Stimulated activated CD8-positive, alpha-beta memory T cell treated with anti-CD3 and anti-CD28 coated beads, Interleukin-12 subunit alpha, Interleukin-12 subunit beta, amount 100 ng/mL, for 24 hours (primary cell): Measurements from ENCODE around the gene CRAMP1.

Experiments
- DNase-seq: peaks from one replicate; pipeline ENCODE4 v3.0.0-alpha.2; 2020; ENCODE audit errors: extremely low read depth

CRAMP1 gene

GRCh38 chr16:1596516-1596915 lies 15.6 kb upstream of the CRAMP1 start:
- DNase-seq, result no peak

DNA sequence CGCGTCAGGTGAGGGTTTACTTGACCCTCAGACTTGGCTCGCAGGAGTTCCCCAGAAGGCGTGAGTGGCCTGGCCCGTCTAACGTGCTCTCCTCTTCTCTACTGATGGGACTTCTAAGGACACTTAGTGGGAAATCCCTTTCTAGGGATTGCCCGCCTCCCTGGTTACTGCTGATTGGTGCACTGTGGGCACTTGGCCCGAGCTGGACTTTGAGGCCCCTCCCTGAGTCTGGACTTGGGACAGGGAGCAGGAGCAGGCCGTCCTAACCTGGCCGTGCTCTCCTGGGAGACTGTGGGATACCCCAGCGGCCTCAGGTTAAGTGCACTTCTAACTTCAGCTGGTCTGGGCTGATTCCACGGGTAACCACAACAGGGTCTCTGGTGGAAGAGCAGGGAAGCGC lies 15.0 kb upstream of the CRAMP1 start:
- DNase-seq, result no peak

- DNase-seq, result no peak
Observed at GRCh38 chr16:1601031-1601430, 11.1 kb upstream of the CRAMP1 start.

- no peak for DNase-seq
Observed at GRCh38 chr16:1601489-1601888, 10.7 kb upstream of the CRAMP1 start.

DNA sequence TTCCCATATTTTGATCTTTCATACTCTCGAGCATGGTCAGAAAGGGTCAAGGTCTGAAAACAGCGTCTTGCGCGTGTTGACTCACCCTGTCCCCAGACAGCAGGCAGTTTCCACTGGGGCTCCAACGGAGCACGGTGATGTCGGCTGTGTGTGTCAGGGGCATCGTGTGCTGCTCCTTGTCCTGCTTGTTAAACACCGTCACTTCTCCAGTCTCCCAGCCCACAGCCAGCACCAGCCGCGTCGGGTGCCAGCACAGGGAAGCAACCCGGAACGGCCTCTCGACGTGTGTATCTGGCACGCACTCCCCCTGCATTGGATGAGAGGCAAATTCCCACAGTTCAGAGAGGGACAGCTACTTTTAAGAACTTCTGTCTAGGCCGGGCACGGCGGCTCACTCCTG lies 9.9 kb upstream of the CRAMP1 start:
- DNase-seq, result no peak

- DNase-seq, result no peak
Observed at GRCh38 chr16:1606774-1607173, 5.4 kb upstream of the CRAMP1 start.

- no peak for DNase-seq
Observed at GRCh38 chr16:1607971-1608370, 4.2 kb upstream of the CRAMP1 start.

- DNase-seq, result peak; percentile 77
Observed at GRCh38 chr16:1610071-1610898, 1.9 kb upstream of the CRAMP1 start.

DNA sequence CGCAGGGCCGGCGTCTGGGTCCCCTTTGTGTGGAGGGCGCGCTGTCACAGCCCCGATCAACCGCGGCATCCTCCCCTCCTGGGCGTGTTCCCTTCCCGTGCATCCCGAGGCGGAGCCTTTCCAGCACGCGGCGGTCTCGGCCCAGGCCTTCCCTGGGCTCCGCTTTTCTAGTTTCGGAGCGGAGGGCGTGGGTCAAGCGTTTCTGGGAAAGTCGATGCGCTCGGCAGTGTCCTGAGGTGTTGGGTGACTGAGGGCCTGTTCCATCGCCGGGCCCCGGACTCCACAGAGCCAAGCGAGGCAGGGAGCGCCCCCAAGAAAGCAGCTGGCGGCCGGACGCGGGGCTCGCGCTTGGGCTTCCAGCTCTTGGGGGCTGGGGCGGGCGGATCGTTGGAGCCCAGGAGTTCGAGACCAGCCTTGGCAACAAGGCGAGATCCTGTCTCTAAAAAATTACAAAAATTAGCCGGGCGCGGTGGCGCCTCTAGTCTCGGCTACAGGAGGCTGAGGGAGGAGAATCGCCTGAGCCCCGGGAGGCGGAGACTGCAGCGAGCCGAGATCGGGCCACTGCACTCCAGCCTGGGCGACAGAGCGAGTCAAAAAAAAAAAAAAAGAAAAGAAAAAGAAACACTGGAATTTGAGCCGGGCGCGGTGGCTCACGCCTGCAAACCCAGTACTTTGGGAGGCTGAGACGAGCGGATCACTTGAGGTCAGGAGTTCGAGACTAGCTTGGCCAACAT lies 1.1 kb upstream of the CRAMP1 start:
- no peak for DNase-seq

DNA sequence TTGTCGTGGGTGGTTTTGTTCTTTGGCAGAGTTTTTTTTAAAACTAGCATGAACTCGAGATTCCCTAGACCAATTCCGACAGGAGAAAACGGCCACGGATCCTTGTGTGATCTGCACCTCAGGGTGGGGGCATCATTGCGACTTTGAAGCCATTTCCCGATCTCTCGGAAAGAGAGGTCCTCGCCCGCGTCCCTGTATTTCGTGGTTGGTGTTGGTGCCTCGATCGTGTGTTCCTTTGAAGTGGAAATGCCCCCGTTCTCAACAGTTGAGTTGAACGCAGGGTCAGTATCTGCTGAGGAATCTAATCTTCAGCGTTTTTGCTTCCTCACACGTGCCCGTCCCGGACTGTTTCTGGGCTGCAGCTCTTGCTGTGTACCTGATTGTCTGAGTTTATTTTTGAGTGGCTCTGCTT lies 1.1 kb downstream of the CRAMP1 start:
- DNase-seq, result no peak

DNA sequence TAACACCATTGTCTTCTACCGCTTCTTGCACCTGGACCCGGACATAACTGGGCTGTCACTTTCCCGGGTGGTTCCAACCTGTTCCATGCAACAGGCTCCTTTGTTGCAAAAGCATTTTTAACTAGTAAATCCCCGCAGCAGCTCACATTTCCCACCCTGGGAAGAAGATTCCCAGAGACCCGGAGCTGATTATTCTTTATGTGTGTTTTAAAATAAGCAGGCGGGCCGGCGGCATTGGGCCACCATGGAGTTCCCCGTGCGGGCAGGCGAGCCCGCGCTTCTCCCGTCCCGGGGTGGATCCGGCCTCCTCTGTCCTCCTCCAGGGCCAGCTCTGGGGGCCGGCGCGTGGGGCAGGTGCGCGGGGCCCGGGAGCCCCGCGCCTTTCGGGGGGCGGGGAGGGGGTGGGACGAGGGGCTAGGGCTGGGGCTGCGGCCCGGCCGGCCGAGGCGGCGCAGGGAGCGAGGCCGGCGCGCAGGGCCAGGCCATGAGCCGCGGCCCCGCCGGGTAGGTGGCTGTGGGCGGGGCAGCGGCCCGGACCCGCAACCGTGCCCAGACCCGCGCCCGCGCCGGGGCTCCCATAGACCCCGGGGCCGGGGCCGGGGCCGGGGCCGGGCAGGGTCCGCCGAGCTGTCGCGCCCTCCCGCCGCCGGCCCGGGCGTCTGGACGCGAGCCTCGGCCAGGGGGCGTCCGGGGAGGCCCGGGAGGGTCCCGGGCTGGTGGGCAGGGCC lies 1.7 kb downstream of the CRAMP1 start:
- DNase-seq, result no peak

DNA sequence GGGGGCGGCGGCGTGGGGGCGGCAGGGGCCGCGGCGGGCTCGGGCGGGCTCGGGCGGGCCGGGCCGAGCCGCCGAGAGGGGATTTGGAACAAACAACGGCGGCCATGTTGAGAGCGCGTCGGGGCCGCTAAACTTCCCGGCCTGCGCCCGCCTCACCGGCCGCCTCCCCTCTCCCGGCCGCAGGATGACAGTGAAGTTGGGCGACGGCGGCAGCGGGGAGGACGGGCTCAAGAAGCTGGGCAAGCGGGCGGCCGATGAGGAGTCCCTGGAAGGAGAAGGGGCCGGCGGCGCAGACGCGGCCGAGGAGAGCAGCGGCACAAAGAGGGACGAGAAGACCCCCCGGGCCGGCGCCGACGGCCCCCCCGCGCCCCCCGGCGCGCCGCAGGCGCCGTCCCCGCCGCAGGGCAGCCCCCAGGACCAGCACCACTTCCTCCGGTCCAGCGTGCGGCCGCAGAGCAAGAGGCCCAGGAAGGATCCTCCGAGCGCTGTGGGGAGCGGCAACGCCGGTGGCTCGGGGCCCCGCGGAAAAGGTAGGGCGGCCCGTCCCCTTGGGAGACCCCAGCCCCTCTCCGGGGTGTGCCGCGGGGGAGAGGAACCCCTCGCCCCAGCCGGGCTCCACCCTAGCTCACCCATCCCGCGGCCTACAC lies 2.4 kb downstream of the CRAMP1 start:
- no peak for DNase-seq

DNA sequence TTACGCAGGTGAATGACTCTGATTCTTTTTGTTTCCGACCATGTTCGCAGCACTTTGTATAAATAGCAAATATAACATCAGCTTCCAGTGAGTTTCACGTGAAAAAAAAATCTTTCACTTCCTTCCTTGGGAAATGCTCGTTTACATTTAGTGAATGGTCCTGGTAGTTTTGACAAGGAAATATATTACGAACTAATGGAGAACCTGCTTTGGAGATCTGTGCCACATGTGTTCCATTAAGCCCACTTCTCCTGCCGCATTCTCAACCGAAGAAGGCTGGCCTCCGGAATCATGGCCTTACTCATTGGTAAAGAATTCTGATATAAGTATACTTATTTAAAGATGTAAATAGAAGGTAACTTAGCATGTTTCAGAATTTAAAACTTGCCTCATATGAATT lies 3.6 kb downstream of the CRAMP1 start:
- DNase-seq, result no peak

- no peak for DNase-seq
Observed at GRCh38 chr16:1619976-1620375, 7.8 kb downstream of the CRAMP1 start.

DNA sequence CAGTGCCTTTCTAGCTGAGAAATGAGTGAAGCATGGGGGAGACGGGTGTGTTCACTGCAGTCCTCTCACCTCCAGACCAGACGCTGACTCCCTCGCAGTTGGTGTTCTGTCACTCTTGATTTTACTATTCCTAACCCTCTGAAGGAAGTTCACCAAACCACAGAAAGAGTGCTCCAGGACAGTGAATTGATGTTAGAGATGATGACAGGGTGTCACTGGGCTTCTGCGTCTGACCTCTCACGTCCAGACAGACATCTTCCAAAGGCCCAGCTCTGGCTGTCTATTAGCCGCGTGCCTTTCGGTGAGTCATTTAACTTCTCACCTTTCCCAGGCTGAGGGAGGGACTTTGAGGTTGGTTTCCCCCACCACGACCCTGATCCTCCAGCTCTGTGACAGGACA lies 8.2 kb downstream of the CRAMP1 start:
- DNase-seq, result no peak

DNA sequence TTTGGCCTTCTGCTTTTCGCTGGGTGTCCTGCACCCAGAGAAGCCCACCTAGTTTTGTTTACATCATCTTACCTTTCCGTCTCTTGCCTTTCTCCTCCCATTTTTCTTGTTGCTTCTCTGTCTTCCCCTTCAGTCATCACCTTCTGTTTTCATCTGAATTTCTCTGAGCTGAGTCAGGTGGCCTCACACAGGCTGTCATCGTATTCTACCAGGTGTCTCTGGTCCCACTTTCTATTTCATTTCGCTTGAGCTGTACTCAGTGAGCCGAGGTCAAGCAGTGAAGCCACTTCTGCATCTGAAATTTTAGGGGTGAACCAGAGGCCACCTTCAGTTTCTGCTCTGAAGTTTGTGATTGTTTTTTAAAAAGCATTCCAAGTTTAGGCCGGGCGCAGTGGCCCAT lies 9.7 kb downstream of the CRAMP1 start:
- DNase-seq, result no peak

DNA sequence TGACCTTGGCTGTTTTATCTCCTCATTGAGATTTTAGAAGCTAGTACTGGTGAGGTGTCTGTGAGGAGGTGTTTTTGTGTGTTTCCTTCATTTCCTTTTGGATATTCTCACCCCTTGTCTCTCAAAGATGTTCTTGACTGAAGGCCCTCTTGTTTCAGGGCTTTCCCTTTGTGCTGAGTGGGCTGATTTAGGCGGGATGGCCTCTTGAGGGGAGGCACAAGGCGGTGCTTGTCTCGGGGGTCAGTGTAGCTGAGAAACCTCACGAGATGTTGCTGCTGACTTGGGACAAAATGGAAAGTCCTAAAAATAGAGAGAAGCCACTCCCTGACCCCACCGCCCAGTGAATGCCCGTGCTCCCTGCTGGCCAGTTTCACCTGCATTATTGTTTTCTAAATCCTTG lies 14.2 kb downstream of the CRAMP1 start:
- no peak for DNase-seq

DNA sequence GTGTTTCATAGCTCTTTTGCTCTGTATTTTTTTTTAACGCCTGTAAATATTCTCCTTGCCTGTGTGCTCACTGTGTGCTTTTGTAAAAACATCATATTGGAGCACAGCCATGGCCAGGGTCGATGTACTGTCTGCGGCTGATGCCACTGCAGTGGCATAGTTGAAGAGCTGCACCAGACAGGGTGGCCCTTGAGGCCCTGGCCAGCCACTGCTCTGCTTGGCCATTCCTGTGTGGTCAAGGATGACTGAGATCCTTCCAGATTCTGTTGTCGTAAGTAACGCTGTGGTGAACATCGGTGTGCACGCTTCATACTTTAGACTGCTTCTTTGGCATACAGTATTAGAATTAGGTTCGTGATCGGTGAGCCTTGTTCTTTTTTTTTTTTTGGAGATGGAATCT lies 14.6 kb downstream of the CRAMP1 start:
- DNase-seq, result no peak

GRCh38 chr16:1630450-1631213 lies 18.5 kb downstream of the CRAMP1 start:
- DNase-seq, result no peak

DNA sequence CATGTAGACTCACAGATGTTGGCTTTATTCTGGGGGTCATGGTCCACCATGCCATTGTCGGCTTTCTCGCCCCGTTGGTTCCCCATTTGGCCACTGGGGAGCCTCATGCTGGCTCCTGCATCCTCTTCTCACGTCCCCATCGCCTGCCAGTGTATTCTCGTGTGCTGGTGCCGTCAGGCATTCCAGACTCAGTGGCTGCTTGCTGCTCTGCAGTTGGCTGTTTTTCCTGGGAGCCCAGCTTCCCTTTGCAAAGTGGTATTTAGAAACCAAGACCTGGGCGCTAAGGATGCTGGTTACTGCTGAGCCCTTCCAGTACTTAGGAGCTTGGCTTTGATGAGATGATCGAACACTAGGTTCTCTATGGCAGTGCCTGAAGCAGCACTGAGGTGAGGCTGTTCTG lies 19.1 kb downstream of the CRAMP1 start:
- no peak for DNase-seq

DNA sequence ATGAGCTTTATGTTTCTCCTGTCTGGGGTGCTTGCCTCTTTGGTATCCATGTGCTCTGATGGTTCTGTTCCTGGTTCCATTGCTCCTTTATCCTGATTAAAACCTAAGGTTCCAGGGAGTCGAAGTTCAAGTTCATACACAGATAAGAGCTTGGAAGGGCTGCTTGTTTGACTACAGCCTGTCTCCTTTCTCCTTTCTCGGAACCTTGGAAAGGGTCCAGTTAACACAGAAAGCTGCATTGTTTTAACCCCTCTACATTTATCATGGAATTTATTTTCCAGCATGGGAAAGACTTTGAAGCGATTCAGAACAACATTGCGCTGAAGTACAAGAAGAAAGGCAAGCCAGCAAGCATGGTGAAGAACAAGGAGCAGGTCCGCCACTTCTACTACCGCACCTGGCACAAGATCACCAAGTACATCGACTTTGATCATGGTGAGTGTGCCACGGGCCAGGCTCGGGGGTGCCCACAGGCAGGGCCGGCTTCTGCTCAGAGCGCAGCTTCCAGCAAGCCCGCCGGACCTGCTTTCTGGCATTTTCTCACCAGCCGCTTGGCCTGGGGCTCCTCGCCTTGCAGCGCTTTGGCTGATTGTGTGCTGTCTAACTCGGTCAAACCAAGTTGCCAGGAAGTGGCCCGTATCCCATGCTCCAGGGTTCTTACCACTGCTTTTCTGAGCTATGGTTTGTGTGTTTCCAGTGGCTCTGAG lies 19.9 kb downstream of the CRAMP1 start:
- DNase-seq, result no peak
